Nephron progenitor cell (in vitro differentiated cells): ENCODE measurements around the gene COMMD1.

Experiments used
- DNase-seq: peaks from one replicate; pipeline ENCODE4 v3.0.0; 2021
- H3K27ac Mint-ChIP-seq: 2 replicates; pipeline ENCODE4 v1.8.0; 2021; ENCODE audit warnings: mild to moderate bottlenecking, moderate library complexity, mixed read lengths
- H3K27me3 Mint-ChIP-seq: 2 replicates; pipeline ENCODE4 v1.8.0; 2021; ENCODE audit warnings: mild to moderate bottlenecking, low read depth, mixed read lengths; ENCODE audit not compliant: poor library complexity
- H3K36me3 Mint-ChIP-seq: 2 replicates; pipeline ENCODE4 v1.8.0; 2021; ENCODE audit warnings: low read depth, mixed read lengths
- H3K4me1 Mint-ChIP-seq: 2 replicates; pipeline ENCODE4 v1.8.0; 2021; ENCODE audit warnings: mixed read lengths
- H3K4me3 Mint-ChIP-seq: 2 replicates; pipeline ENCODE4 v1.8.0; 2021; ENCODE audit warnings: mild to moderate bottlenecking, moderate library complexity, mixed read lengths
- H3K9me3 Mint-ChIP-seq: 2 replicates; pipeline ENCODE4 v1.8.0; 2021; ENCODE audit warnings: mild to moderate bottlenecking, moderate library complexity, mixed read lengths
- CTCF ChIP-seq: fragments of 200-600 bp; sonication (generic); IDR thresholded peaks from 2 replicates; pipeline ENCODE4 v1.5.0; 2021; ENCODE audit warnings: antibody characterized with exemption

The COMMD1 gene

GRCh38 chr2:62013641-62014040 lies 108.2 kb downstream of the COMMD1 start:
- H3K9me3 Mint-ChIP-seq: no peaks in the 10 kb centered on the region

DNA sequence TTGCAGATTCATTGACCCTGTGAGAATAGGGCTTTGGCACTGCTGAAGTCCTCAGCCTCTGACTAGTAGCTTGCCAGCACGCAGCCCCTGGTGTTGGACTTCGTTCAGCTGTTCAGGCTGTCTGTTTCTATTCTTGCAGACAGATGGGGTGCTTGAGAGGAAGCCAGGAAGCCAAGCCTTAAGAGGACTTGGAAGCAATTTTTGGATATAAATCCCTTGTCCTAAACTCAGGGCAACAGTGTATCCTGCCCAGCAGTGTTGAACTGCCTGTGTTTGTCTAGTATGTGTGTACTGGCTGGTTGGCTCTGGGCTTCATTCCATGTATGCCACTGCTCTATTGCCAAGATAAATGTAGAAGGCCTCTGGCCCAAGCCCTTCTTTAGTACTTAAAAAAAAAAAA lies 108.6 kb downstream of the COMMD1 start:
- H3K27me3 Mint-ChIP-seq: no peaks in the 10 kb centered on the region
- no peak for DNase-seq
- no peak overlapping the region for H3K27ac Mint-ChIP-seq
- no peaks in the 10 kb centered on the region for H3K9me3 Mint-ChIP-seq
- H3K36me3 Mint-ChIP-seq: no peaks in the 10 kb centered on the region
- no peaks in the 10 kb centered on the region for H3K4me1 Mint-ChIP-seq
- no peak overlapping the region for H3K4me3 Mint-ChIP-seq
- TF ChIP-seq CTCF: no peak

More at GRCh38 chr2:62013641-62014040, 108.2 kb downstream of the COMMD1 start:
- no peaks in the 10 kb centered on the region for H3K4me1 Mint-ChIP-seq
- no peak for TF ChIP-seq CTCF
- H3K27me3 Mint-ChIP-seq: no peaks in the 10 kb centered on the region
- no peaks in the 10 kb centered on the region for H3K36me3 Mint-ChIP-seq
- H3K4me3 Mint-ChIP-seq: no peak overlapping the region
- H3K27ac Mint-ChIP-seq: no peak overlapping the region
- DNase-seq: no peak

GRCh38 chr2:62016957-62017356 lies 111.5 kb downstream of the COMMD1 start:
- Mint-ChIP-seq H3K4me1 (no peaks in the 10 kb centered on the region), H3K4me3 (no peak overlapping the region), H3K9me3 (no peaks in the 10 kb centered on the region), H3K27me3 (no peaks in the 10 kb centered on the region), H3K36me3 (peaks cover 10% of the 10 kb centered on the region), H3K27ac (no peak overlapping the region)
- DNase-seq: no peak
- no peak for TF ChIP-seq CTCF

DNA sequence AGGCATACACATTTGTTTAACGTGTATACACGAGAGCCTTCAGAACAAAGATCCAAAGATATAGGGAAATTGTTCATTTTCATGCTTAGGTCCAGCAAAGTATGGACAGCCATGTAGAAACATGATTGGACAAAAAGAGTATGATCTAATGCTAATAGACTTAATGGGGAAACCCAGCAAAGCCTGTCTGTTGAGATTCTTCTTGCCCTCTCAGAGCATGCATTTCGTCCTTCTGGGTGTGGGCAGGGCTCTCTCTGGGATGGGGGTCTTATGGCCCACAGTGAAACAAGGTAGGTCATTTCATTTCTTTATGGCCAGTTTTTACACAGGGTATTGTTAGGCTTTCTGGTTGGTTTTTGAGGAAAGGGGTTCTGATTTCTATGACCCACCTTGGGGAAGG lies 124.4 kb downstream of the COMMD1 start:
- TF ChIP-seq CTCF: no peak
- Mint-ChIP-seq H3K4me1 (peaks cover 10% of the 10 kb centered on the region), H3K27ac (peak overlapping the region; percentile 40), H3K4me3 (no peak overlapping the region), H3K9me3 (no peaks in the 10 kb centered on the region), H3K27me3 (peaks cover 2% of the 10 kb centered on the region), H3K36me3 (no peaks in the 10 kb centered on the region)
- DNase-seq: no peak

DNA sequence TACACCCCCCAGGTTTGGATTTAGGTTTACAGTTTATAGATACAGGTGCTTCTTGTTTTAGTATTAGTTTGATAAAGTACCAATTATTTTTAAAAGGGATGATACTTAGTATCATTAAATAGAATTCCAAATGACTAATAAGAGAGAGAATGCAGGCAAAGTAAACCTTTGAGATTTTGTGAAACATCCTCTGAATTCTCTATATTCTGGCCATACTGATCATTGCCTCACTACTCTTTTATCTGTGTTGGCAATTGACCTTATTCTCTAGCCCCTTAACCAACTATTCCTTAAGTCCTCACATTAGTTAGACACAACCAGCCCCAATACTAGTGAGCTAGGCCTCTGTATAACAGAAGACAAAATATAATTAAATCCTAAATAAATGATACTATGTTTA lies 125.4 kb downstream of the COMMD1 start:
- no peak for TF ChIP-seq CTCF
- H3K4me1 Mint-ChIP-seq: peaks cover 10% of the 10 kb centered on the region
- H3K27ac Mint-ChIP-seq: no peak overlapping the region
- no peaks in the 10 kb centered on the region for H3K36me3 Mint-ChIP-seq
- H3K9me3 Mint-ChIP-seq: no peaks in the 10 kb centered on the region
- DNase-seq: no peak
- H3K27me3 Mint-ChIP-seq: peaks cover 3% of the 10 kb centered on the region
- H3K4me3 Mint-ChIP-seq: no peak overlapping the region

DNA sequence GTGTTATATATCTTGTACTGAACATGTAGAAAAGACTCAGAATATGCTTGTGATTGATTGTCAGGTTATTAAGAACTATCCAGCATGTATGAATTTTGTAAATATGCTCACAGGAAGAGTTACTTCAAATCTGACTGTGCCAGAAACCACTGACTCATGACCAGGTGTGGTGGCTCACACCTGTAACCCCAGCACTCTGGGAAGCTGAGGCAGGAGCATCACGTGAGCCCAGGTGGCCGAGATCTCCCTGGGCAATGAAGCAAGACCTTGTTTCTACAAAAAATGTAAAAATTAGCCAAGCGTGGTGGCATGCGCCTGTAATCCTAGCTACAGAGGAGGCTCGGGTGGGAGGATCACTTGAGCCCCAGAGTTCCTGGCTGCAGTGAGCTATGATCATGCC lies 126.6 kb downstream of the COMMD1 start:
- peaks cover 10% of the 10 kb centered on the region for H3K4me1 Mint-ChIP-seq
- TF ChIP-seq CTCF: no peak
- DNase-seq: no peak
- H3K36me3 Mint-ChIP-seq: no peaks in the 10 kb centered on the region
- no peak overlapping the region for H3K27ac Mint-ChIP-seq
- H3K4me3 Mint-ChIP-seq: no peak overlapping the region
- H3K9me3 Mint-ChIP-seq: no peaks in the 10 kb centered on the region
- H3K27me3 Mint-ChIP-seq: peaks cover 3% of the 10 kb centered on the region
